Stimulated activated CD4-positive, alpha-beta T cell treated with anti-CD3 and anti-CD28 coated beads, Interleukin-2, amount 100 ng/mL, for 4 hours (primary cell): ENCODE data around the gene MED17.

Experiments
- DNase-seq: peaks from one replicate; pipeline ENCODE4 v3.0.0-alpha.2; 2020; ENCODE audit warnings: low read depth

Gene MED17

GRCh38 chr11:93849751-93850593 is 65.9 kb downstream of the MED17 start:
- DNase-seq, result no peak

GRCh38 chr11:93850594-93851018 is 66.5 kb downstream of the MED17 start, which contains the start of gene VSTM5:
TSS of gene VSTM5 (minus strand) at chr11:93850618. CDS start at chr11:93850502, 116 bp downstream.
- no peak for DNase-seq

DNA sequence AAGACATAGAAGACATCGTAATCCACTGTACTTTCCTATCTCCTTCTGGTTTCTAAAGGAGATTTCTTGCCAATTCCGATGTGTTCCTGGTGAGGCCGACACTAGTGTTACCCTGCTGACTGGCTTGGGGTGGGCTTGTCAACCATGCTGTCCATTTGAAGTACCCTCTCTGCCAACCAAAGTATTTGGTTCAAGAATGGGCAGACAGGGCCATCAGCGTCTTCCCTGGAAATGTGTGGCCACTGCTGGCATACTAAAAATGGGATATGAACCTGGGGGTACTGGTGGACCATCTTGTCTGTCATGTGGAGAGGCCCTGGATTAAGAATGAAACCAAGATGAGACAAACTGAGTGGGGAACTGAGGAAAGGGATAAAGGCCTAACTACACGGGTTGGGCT is 68.2 kb downstream of the MED17 start:
- DNase-seq, result no peak

DNA sequence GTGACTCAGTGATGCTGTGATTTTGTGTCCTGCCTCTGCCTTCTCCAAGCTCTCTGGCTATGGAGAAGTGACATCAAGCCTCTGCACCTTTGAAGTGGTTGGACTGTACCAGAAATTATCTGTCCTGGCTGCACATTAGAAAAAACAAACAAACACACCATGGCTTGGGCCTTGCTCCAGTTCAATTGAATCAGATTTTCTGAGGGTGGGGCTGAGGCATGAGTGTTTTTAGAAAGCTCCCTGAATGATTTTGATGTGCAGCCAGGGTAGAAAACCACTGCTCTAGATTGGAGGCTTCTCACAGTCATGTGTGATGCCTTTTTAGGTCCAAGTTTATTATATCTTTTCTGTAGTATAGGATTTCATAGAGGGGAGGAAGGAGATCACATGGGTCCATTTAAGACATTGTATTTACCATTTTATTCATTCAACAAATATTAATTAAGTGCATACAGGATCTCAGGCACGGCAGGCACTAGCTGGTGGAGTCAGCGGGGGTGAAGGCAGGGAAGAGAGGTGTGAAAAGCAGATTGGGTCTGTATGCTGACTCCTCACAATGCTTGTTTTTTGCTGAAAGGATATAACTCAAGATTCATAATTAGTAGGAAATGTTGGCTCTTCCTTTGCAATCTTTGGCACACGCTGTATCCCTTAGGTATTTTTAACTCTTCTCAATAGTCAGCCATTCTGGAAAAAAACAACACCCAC is 73.5 kb downstream of the MED17 start:
- DNase-seq, result no peak

GRCh38 chr11:93858121-93858775 is 74.2 kb downstream of the MED17 start:
- no peak for DNase-seq

- no peak for DNase-seq
Observed at GRCh38 chr11:93861808-93862207, 77.7 kb downstream of the MED17 start.
